ENCODE data around the gene RPL10A. TPM values are rescaled to one million over a fixed set of nuclear protein-coding genes. Genes with fewer than 3 reads are reported as not detected.
A peak's percentile ranks its signal among the peaks of the same experiment; 100 is the strongest.

Gene RPL10A
- polyA plus RNA-seq, 1 donor (not counting 4 experiments of a cell fraction or from before 2014, with no cell fraction given) = 2,462 TPM

DNA sequence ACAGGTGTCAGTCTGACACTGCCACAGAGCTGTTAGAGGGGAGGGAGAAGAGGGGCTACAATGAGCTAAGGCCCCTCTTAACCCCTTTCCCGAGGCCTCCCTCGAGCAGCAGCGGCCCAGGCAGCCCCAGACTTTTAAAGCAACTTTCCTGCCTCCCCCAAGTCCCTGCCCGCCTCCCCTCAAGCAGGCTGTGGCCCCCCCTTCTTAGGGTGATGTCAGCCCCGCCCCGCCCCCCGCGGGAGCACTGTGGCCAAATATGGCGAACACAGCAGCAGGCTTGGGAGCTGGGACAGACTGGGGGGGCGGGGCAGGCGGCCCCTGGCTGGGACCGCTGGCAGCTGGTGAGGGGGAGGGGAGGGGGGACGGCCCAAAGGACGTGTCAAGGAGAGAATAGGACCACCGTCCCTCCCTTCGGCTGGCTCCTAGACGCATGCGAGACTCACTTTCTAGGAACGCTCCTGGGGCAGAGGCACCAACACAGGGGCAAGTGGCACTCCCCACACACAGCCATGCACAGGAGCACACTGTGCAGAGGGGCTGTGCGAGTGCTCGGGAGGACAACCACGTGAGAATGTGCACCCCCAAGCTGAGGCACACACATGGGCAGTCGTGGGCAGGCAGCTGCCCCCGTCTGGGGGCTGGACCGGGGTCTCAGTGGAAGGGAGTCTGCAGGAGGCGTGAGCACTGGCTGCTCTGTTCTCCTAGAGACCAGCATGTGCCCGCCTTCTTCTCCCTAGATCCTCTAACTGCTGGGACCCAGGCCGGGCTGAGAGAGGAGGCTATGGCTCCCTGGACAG, 22.0 kb downstream of the RPL10A start:
- H3K9ac ChIP-seq (ENCODE audit: control insufficient read depth, extremely low read depth, insufficient read depth, low read length) = no peak overlapping the region
- dilution Hi-C loops (cut with MboI; ENCODE audit: extremely low pct_ligation_motif_present, low sequenced_read_pairs) = no loop called here

DNA sequence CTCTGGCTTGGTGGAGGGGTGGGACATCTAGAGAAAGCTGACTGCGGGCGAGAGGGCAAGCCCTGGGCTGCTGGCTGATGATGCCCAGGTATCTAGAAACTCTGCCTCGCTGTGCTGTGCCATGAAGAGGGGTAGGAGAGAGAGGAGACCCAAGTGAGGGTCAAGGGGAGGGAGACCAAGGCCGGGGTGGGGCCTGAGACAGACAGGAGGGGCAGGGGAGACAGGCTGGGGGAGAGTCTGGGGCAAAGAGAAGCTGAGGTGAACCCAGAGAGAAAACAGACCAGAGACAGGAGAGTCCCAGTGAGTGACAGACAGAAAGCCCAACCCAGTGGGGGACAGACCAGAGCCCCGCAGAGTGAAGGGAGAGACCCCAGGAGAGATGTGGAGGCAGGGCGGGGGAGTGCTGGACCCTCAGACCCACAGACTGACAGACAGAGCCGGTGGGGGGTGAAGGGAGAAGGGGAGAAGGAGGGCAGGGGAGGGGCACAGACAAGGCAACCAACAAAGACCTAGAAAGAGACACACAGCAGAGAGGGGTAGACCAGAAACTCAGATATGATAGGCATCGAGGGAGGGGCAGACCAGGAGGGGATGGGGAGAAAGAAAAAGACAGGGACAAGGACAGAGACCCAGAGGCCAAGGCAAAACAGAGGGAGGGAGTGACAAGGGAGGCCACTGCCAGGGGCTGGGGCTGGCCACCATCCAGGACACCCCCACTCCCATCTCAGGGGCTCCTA, 22.8 kb downstream of the RPL10A start:
- Histone ChIP-seq H3K36me3 (ENCODE audit: control insufficient read depth in 2 of 2, extremely low read depth in 1 of 2, insufficient read depth in 2 of 2, low read length in 2 of 2) (peaks cover 2 to 7% of the 10 kb centered on the region in 2 experiments), H3K79me2 (ENCODE audit: control insufficient read depth, insufficient read depth, low read length) (peaks cover 50% of the 10 kb centered on the region), H3K27me3 (ENCODE audit: control insufficient read depth, extremely low read depth, insufficient read depth, low read length) (no peaks in the 10 kb centered on the region), H3K27ac (ENCODE audit: control insufficient read depth, insufficient read depth, low read length) (no peak overlapping the region), H3K9ac (ENCODE audit: control insufficient read depth, extremely low read depth, insufficient read depth, low read length) (no peak overlapping the region), H4K20me1 (ENCODE audit: control insufficient read depth, extremely low read depth, insufficient read depth, low read length) (no peaks in the 10 kb centered on the region), H3K9me3 (ENCODE audit: control insufficient read depth, low read depth, low read length) (no peaks in the 10 kb centered on the region), H3K9me1 (ENCODE audit: control insufficient read depth, extremely low read depth, insufficient read depth, low read length) (no peaks in the 10 kb centered on the region), H3K4me3 (ENCODE audit: control insufficient read depth in 2 of 3, extremely low read depth in 1 of 3, insufficient read depth in 2 of 3, low read depth in 1 of 3, low read length in 3 of 3) (no peak overlapping the region), H3K4me1 (ENCODE audit: control insufficient read depth, extremely low read depth, insufficient read depth, low read length) (peaks cover 78% of the 10 kb centered on the region), H2AFZ (ENCODE audit: control insufficient read depth, low read length) (no peak overlapping the region), H3K4me2 (ENCODE audit: control insufficient read depth, extremely low read depth, insufficient read depth, low read depth, low read length) (no peak overlapping the region)
- DNase-seq (ENCODE audit: low read depth, low spot score) = no peak
- no peak for FAIRE-seq
- no peak for TF ChIP-seq EZH2 (IDR thresholded peaks at IDR 0.05; ENCODE audit: low read length)
- TF ChIP-seq, protein P1, sequence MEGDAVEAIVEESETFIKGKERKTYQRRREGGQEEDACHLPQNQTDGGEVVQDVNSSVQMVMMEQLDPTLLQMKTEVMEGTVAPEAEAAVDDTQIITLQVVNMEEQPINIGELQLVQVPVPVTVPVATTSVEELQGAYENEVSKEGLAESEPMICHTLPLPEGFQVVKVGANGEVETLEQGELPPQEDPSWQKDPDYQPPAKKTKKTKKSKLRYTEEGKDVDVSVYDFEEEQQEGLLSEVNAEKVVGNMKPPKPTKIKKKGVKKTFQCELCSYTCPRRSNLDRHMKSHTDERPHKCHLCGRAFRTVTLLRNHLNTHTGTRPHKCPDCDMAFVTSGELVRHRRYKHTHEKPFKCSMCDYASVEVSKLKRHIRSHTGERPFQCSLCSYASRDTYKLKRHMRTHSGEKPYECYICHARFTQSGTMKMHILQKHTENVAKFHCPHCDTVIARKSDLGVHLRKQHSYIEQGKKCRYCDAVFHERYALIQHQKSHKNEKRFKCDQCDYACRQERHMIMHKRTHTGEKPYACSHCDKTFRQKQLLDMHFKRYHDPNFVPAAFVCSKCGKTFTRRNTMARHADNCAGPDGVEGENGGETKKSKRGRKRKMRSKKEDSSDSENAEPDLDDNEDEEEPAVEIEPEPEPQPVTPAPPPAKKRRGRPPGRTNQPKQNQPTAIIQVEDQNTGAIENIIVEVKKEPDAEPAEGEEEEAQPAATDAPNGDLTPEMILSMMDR (optimal IDR thresholded peaks at IDR 0.05 in 1 of 3, IDR thresholded peaks at IDR 0.05 in 1 of 3, conservative IDR thresholded peaks at IDR 0.05 in 1 of 3; ENCODE audit: extremely low read depth in 1 of 3, insufficient read depth in 2 of 3, low read length in 3 of 3) = no peak
- dilution Hi-C loops (cut with MboI; ENCODE audit: extremely low pct_ligation_motif_present, low sequenced_read_pairs) = no loop called here

More for the DNA sequence above, 22.0 kb downstream of the RPL10A start:
- Histone ChIP-seq H3K27ac (ENCODE audit: control insufficient read depth, insufficient read depth, low read length) (no peak overlapping the region), H3K9me1 (ENCODE audit: control insufficient read depth, extremely low read depth, insufficient read depth, low read length) (no peaks in the 10 kb centered on the region), H3K4me2 (ENCODE audit: control insufficient read depth, extremely low read depth, insufficient read depth, low read depth, low read length) (peak overlapping the region; percentile 20), H2AFZ (ENCODE audit: control insufficient read depth, low read length) (no peak overlapping the region), H4K20me1 (ENCODE audit: control insufficient read depth, extremely low read depth, insufficient read depth, low read length) (no peaks in the 10 kb centered on the region), H3K36me3 (ENCODE audit: control insufficient read depth in 2 of 2, extremely low read depth in 1 of 2, insufficient read depth in 2 of 2, low read length in 2 of 2) (peaks cover 2 to 7% of the 10 kb centered on the region in 2 experiments), H3K4me3 (ENCODE audit: control insufficient read depth in 2 of 3, extremely low read depth in 1 of 3, insufficient read depth in 2 of 3, low read depth in 1 of 3, low read length in 3 of 3) (no peak overlapping the region), H3K79me2 (ENCODE audit: control insufficient read depth, insufficient read depth, low read length) (peaks cover 42% of the 10 kb centered on the region), H3K4me1 (ENCODE audit: control insufficient read depth, extremely low read depth, insufficient read depth, low read length) (peaks cover 78% of the 10 kb centered on the region), H3K9me3 (ENCODE audit: control insufficient read depth, low read depth, low read length) (no peaks in the 10 kb centered on the region), H3K27me3 (ENCODE audit: control insufficient read depth, extremely low read depth, insufficient read depth, low read length) (no peaks in the 10 kb centered on the region)
- TF ChIP-seq, protein P1 (optimal IDR thresholded peaks at IDR 0.05 in 1 of 3, IDR thresholded peaks at IDR 0.05 in 1 of 3, conservative IDR thresholded peaks at IDR 0.05 in 1 of 3; ENCODE audit: extremely low read depth in 1 of 3, insufficient read depth in 2 of 3, low read length in 3 of 3) = no peak
- TF ChIP-seq EZH2 (IDR thresholded peaks at IDR 0.05; ENCODE audit: low read length) = no peak
- DNase-seq (ENCODE audit: low read depth, low spot score) = no peak
- FAIRE-seq = no peak
